Activated naive CD4-positive, alpha-beta T cell treated with anti-CD3 and anti-CD28 coated beads for 36 hours (primary cell): ENCODE data around the gene AUTS2. TPM values are rescaled to one million over a fixed set of nuclear protein-coding genes. Genes with fewer than 3 reads are reported as not detected.

ENCODE experiments used
- CTCF ChIA-PET: fragments of 350-600 bp; sonication (Branson Sonifier 250); formaldehyde crosslinking; loops from one replicate; lab custom pipeline; 2021; ENCODE audit warnings: antibody characterized with exemption; lab: Charles Lee
- DNase-seq: peaks from one replicate; pipeline ENCODE4 v3.0.0-alpha.2; 2020
- H3K27ac Mint-ChIP-seq: one replicate; pipeline ENCODE4 v1.8.0; 2021; ENCODE audit warnings: mild to moderate bottlenecking, mixed read lengths
- H3K27me3 Mint-ChIP-seq: one replicate; pipeline ENCODE4 v1.8.0; 2021; ENCODE audit warnings: low read depth, mixed read lengths
- H3K36me3 Mint-ChIP-seq: one replicate; pipeline ENCODE4 v1.8.0; 2021; ENCODE audit warnings: low read depth, mixed read lengths
- H3K4me1 Mint-ChIP-seq: one replicate; pipeline ENCODE4 v1.8.0; 2021; ENCODE audit warnings: low read depth, mixed read lengths
- H3K4me3 Mint-ChIP-seq: one replicate; pipeline ENCODE4 v1.8.0; 2021; ENCODE audit warnings: mild to moderate bottlenecking, moderate library complexity, mixed read lengths
- H3K9me3 Mint-ChIP-seq: one replicate; pipeline ENCODE4 v1.8.0; 2021; ENCODE audit warnings: mixed read lengths
- intact Hi-C: fragments of 100-400 bp; cut with micrococcal nuclease; formaldehyde crosslinking; loops from one replicate; pipeline ENCODE4 v1.15.1; 2023
- total RNA-seq, 2 experiments: library from RNA; stranded (reverse); gene quantifications; one replicate each; pipeline ENCODE4 v1.2.3, GENCODE V29; 2021

AUTS2 gene
- total RNA-seq, 2 experiments from 2014 or later, result 0.79 to 1.1 TPM

DNA sequence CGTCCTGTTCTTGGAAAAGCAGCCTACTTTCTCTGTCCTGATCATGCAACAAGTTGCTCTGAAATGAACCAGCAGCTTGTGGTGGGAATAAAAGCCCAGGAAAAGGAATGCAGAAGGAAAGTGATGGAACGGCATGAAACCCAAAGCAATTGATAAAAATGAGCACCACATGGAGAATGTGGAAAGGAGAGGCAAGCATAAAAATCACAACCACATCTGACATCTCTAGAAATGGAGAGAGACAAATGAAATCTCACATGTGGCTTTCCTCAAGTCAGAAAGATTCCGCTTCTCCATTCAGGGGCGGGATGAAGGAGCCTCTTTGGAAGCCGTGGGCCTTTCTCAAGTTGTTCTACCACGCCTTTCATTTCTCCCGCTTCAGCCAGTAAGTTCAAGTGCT, 902.0 kb downstream of the AUTS2 start:
- no peak overlapping the region for H3K4me3 Mint-ChIP-seq
- no peaks in the 10 kb centered on the region for H3K4me1 Mint-ChIP-seq
- intact Hi-C loops, result no loop called here
- no peaks in the 10 kb centered on the region for H3K27me3 Mint-ChIP-seq
- H3K36me3 Mint-ChIP-seq, result no peaks in the 10 kb centered on the region
- no peaks in the 10 kb centered on the region for H3K9me3 Mint-ChIP-seq
- CTCF ChIA-PET, result no interaction called here
- no peak for DNase-seq
- H3K27ac Mint-ChIP-seq, result no peak overlapping the region

DNA sequence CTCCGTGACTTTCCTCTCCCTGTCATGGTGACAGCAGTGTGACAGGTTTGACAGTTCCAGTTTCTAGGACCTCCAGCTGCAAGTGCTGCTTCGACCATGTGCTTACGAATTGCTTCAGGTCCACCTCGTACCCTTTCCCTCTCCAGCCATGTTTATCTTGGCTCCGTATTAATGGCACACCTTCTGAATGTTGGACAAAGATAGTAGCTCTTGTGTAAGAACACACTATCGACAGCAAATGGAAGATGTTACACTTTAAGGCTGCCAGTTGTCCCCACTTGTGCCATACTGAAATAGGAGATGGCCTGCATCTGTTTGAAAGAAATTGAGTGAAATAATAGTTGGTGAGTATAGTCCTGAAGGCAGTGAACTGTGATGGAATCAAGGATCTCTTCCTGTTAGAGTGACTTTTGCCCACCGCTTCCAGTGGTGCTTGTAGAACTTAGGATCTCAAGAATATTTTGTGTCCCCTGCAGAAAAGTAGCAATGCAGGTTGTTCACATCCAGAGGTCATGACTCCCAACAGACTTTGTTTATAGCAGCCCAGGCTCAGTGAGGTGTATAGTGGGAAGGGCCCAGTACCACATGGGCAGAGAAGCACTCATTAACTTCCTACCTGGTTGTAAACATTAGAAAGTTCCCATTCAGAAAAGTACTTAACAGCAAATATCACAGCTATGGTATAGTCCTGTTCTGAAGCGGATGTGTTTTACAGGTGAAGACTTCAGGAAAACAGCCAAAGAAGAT, 904.0 kb downstream of the AUTS2 start:
- CTCF ChIA-PET, result no interaction called here

DNA sequence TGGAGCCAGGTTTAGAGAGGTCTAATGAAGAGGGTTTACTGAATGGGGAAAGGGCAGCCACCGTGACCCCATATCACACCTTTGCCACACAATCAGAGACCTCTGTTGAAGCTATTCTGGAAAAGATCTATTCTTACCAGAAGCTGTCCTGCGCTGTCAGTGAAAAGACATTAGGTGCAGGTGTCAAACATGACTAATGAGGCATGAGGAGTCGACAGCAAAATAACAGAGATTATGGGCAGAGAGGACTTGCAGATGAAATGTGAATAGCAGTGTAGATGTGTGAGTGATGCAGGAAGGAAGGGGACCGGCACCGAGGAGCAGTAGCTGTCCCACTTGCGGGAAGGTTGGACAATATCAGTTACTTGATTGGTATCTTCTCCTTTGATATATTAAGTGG, 906.0 kb downstream of the AUTS2 start:
- Mint-ChIP-seq H3K4me3 (no peak overlapping the region), H3K4me1 (no peaks in the 10 kb centered on the region), H3K27me3 (no peaks in the 10 kb centered on the region), H3K27ac (no peak overlapping the region), H3K9me3 (no peaks in the 10 kb centered on the region), H3K36me3 (no peaks in the 10 kb centered on the region)
- CTCF ChIA-PET, result interaction anchor here (0.7 to 1.0 kb wide), 2 partner anchors 194 to 218 kb away, joined by 3 to 6 read pairs; no protein-coding TSS in a partner anchor
- DNase-seq, result no peak
- intact Hi-C loops, result no loop called here

More for the DNA sequence above, 904.0 kb downstream of the AUTS2 start:
- Mint-ChIP-seq H3K27ac (no peak overlapping the region), H3K9me3 (no peaks in the 10 kb centered on the region), H3K27me3 (no peaks in the 10 kb centered on the region), H3K36me3 (no peaks in the 10 kb centered on the region), H3K4me3 (no peak overlapping the region), H3K4me1 (no peaks in the 10 kb centered on the region)
- DNase-seq, result no peak
- intact Hi-C loops, result no loop called here

DNA sequence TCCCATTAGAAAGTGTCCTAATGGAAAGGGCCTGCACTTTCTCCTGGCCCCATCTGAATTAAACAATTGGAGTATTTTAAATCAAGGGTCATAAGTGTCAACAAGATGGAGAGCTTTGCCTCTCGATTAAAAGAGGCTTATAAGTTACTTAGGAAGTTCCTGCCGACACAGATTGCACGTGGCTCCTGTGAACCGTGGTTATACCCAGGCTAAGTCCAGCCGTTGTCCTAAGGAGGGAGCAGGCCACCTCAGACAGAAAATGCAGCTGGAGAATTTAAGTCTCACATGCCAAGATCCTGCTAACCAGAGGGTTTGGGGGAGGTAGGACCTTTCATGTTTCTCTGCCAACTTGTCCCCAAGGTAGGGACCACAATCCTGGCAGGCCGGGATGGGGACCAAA, 907.2 kb downstream of the AUTS2 start:
- CTCF ChIA-PET, result interaction anchor here (0.6 kb wide), 1 partner anchor 68 kb away, joined by 3 read pairs; no protein-coding TSS in a partner anchor
- Mint-ChIP-seq H3K4me1 (no peaks in the 10 kb centered on the region), H3K27ac (no peak overlapping the region), H3K27me3 (no peaks in the 10 kb centered on the region), H3K4me3 (no peak overlapping the region), H3K9me3 (no peaks in the 10 kb centered on the region), H3K36me3 (no peaks in the 10 kb centered on the region)
- DNase-seq, result no peak
- intact Hi-C loops, result no loop called here

DNA sequence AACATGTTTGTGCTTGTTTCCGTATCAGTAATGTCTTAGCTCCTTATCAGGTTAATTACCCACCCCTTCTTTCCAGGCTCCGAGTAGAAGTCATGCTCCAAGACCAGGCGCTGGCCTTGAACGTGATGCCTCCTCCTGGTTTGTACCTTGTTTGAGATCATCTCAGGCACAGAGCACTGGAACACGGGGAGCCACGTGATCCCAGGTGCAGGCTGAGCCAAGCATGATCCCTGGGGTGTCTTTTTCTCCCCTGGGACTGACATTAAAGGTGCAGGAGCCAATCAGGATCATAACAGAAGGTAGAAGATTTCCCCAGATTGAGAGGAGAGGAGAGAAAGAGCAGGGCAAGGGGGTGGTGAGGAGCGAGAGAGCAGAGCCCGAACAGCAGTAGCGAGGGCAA, 907.6 kb downstream of the AUTS2 start:
- CTCF ChIA-PET, result interaction anchor here (0.6 kb wide), 1 partner anchor 68 kb away, joined by 3 read pairs; no protein-coding TSS in a partner anchor
- Mint-ChIP-seq H3K9me3 (no peaks in the 10 kb centered on the region), H3K27me3 (no peaks in the 10 kb centered on the region), H3K27ac (no peak overlapping the region), H3K4me3 (no peak overlapping the region), H3K36me3 (no peaks in the 10 kb centered on the region), H3K4me1 (no peaks in the 10 kb centered on the region)
- intact Hi-C loops, result no loop called here
- no peak for DNase-seq

DNA sequence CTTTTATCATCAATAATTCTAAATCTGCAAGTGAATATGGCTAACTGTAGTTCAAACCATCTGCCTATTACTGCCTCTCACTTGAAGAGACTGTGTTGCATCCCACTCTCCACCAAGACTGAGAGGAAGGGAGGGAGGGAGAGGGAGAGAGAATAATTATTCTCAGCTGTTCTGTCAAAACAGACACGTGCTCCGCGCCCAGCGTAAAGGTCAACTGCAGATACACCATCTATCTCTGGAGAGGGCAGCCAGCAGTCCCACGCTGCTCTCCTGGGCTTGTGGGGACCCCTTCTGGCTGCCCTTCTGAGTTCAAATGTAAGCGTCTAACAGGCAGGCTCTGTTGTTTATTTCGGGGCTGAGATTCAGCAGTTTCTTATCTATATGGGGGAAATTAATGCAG, 908.2 kb downstream of the AUTS2 start:
- intact Hi-C loops, result no loop called here
- no peak for DNase-seq
- Mint-ChIP-seq H3K4me1 (no peaks in the 10 kb centered on the region), H3K27me3 (no peaks in the 10 kb centered on the region), H3K4me3 (no peak overlapping the region), H3K27ac (no peak overlapping the region), H3K36me3 (no peaks in the 10 kb centered on the region), H3K9me3 (no peaks in the 10 kb centered on the region)
- CTCF ChIA-PET, result no interaction called here

DNA sequence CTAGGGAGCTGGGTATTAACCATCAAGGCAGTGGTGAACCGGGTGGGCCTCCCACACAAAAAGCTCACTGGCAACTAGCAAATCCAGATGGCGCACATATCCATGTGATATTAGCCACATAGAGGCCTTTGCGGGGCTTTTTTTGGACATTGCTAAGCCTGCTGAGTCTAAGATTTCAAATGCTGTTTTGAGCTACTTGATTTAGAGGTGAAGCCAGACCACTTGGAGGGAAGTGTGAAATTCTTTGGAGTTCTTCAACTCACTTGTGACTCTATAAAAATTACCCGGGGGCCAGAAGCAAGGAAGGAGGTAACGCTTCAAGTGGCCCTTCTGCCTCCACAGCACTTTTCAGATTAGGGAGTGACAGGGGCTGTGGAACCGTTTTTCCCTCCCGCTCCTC, 913.9 kb downstream of the AUTS2 start:
- Mint-ChIP-seq H3K4me1 (no peaks in the 10 kb centered on the region), H3K27ac (no peak overlapping the region), H3K27me3 (peaks cover 2% of the 10 kb centered on the region), H3K9me3 (no peaks in the 10 kb centered on the region), H3K36me3 (no peaks in the 10 kb centered on the region), H3K4me3 (no peak overlapping the region)
- CTCF ChIA-PET, result no interaction called here
- DNase-seq, result no peak
- intact Hi-C loops, result no loop called here

DNA sequence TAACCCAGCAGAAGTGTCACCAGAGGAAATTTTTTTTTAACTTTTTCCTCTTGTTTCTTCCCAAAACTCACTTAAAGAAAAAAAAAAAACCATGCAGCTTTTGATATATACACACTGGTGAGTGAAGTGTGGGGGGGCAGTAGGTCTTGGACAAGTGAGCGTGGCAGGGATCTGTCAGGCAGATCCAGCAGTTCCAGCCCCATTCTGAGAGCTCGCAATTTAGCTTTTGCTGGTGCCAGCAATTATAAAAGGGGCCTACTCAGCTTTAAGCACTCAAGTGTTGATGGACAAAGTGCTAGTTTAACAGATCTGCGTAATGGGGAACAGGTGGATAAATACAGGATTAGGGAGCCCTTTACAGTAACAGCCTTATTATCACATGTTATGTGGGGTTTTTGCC, 914.5 kb downstream of the AUTS2 start:
- CTCF ChIA-PET, result no interaction called here

DNA sequence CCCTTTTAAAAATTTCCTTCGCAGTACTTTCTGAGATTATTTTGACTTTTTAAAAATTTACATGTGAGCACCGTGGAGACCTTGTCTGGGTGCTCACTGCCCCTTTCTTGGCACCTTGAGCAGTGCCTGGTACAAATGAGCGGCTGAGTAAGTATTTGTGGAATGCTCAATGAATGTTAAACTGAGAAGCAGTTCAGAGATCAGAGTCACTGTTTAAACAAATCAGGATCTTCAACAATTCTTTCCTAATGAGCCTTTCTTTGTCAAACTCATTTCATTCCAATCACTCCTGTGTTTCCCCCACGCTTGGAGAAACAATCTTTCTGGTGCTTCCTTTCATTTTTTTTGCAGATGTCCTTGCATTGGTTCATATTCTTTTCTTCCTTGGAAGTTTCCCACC, 922.3 kb downstream of the AUTS2 start:
- intact Hi-C loops, result no loop called here
- no peaks in the 10 kb centered on the region for H3K36me3 Mint-ChIP-seq
- H3K4me1 Mint-ChIP-seq, result no peaks in the 10 kb centered on the region
- DNase-seq, result no peak
- no peaks in the 10 kb centered on the region for H3K9me3 Mint-ChIP-seq
- no peak overlapping the region for H3K27ac Mint-ChIP-seq
- CTCF ChIA-PET, result no interaction called here
- H3K27me3 Mint-ChIP-seq, result no peaks in the 10 kb centered on the region
- H3K4me3 Mint-ChIP-seq, result no peak overlapping the region

More for the DNA sequence above, 914.5 kb downstream of the AUTS2 start:
- Mint-ChIP-seq H3K36me3 (no peaks in the 10 kb centered on the region), H3K9me3 (no peaks in the 10 kb centered on the region), H3K4me1 (no peaks in the 10 kb centered on the region), H3K27ac (no peak overlapping the region), H3K4me3 (no peak overlapping the region), H3K27me3 (peaks cover 2% of the 10 kb centered on the region)
- DNase-seq, result no peak
- intact Hi-C loops, result no loop called here

DNA sequence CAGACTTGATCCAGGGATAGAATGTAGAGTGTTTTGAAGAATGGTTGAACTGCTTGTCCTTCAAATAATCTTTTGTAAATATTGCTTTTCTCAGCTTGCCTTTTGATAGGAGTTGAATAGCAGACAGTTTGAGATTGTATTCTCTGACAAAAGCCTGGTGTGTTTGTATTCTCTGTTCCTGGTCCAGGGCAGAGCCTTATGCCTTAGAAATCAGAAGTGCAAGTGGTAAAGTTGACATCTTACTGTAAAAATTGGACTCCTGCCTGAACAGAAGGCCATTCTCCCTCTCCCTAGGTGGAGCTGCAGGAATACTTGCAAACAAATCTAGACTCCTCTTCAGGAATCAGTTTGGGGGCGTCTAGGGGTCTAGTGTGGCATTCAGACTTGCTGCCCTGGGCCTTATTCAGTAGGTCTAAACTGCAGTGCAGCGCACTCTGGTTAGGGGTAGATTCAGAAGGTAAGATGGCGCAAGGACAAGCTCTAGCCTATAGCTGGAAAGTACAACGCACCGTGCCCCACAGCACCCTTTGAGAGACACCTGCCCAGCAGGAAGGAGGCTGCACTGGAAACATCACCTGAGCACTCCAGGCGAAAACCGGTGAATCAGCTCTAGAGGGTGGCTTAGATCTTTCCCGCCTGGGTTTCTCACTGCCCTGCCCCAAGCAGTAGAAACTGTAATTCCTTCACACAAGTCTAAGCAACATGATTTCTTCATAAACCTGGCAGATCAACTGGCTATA, 925.1 kb downstream of the AUTS2 start:
- H3K9me3 Mint-ChIP-seq, result no peaks in the 10 kb centered on the region
- H3K4me3 Mint-ChIP-seq, result no peak overlapping the region
- no peak for DNase-seq
- no peaks in the 10 kb centered on the region for H3K36me3 Mint-ChIP-seq
- H3K27me3 Mint-ChIP-seq, result no peaks in the 10 kb centered on the region
- no peaks in the 10 kb centered on the region for H3K4me1 Mint-ChIP-seq
- intact Hi-C loops, result no loop called here
- CTCF ChIA-PET, result no interaction called here
- no peak overlapping the region for H3K27ac Mint-ChIP-seq

DNA sequence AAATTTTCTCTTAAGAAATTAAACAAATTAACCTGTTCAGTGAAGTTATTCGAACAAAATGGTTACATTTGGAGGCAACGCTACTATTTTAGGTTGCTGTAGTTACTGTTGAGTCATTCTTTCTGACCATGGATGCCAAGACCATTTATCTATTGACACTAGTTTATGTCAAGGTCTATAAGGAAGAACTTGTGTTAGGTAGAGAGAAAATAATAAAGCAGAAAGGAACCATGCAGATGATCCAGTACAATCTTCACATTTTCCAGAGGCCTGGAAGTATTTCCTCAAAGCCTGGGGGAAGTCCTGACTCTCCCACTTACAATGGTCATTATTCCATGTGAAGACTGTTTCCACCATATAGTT, 925.7 kb downstream of the AUTS2 start:
- H3K4me1 Mint-ChIP-seq, result no peaks in the 10 kb centered on the region
- no peaks in the 10 kb centered on the region for H3K27me3 Mint-ChIP-seq
- no peaks in the 10 kb centered on the region for H3K36me3 Mint-ChIP-seq
- DNase-seq, result no peak
- CTCF ChIA-PET, result no interaction called here
- no peak overlapping the region for H3K4me3 Mint-ChIP-seq
- no peaks in the 10 kb centered on the region for H3K9me3 Mint-ChIP-seq
- intact Hi-C loops, result no loop called here
- no peak overlapping the region for H3K27ac Mint-ChIP-seq

DNA sequence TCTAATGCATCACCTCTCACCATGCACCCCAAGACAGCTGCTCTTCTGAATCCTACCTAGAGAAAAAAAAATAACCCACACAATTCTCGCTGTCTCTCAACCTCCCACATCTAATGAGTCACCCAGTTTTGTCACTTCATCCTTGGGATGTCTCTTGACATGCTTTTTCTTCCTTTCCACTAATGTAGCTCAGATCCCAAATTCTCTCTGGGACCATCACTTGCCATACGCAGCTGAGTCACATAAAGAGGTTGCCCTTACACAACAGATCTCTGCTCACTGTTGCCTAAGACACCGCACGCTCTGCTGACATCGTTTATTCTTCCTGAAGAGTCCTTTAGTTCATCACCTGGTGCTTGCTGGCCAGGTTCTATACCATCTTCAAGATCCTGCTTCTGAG, 927.7 kb downstream of the AUTS2 start:
- CTCF ChIA-PET, result interaction anchor here (0.7 kb wide), 1 partner anchor 62 kb away, joined by 5 read pairs; no protein-coding TSS in a partner anchor

More for the DNA sequence above, 927.7 kb downstream of the AUTS2 start:
- H3K9me3 Mint-ChIP-seq, result peaks cover 2% of the 10 kb centered on the region
- intact Hi-C loops, result no loop called here
- H3K27ac Mint-ChIP-seq, result no peak overlapping the region
- H3K4me1 Mint-ChIP-seq, result no peaks in the 10 kb centered on the region
- no peak overlapping the region for H3K4me3 Mint-ChIP-seq
- DNase-seq, result no peak
- H3K36me3 Mint-ChIP-seq, result no peaks in the 10 kb centered on the region
- H3K27me3 Mint-ChIP-seq, result no peaks in the 10 kb centered on the region
